Keratinocyte (primary cell): Measurements from ENCODE around the gene RBM38. TPM values are rescaled to one million over a fixed set of nuclear protein-coding genes. Genes with fewer than 3 reads are reported as not detected.

Experiments
- DNase-seq: peaks from one replicate; pipeline ENCODE4 v3.0.0-alpha.2; 2011; ENCODE audit warnings: low read depth, missing footprints, low spot score
- FAIRE-seq: peaks from 2 replicates; lab custom pipeline; 2011; peaks lifted over from hg19 to GRCh38; lab: Jason Lieb, UNC
- H2AFZ ChIP-seq: 2 replicates; pipeline ENCODE4 v1.6.0; 2012; ENCODE audit warnings: low read length, control low read depth, inconsistent platforms; ENCODE audit not compliant: control insufficient read depth
- H3K27ac ChIP-seq: 2 replicates; pipeline ENCODE4 v1.5.1; 2011; ENCODE audit warnings: low read length; ENCODE audit not compliant: control insufficient read depth, insufficient read depth
- H3K27me3 ChIP-seq: 3 replicates; pipeline ENCODE4 v1.6.0; 2011; ENCODE audit warnings: low read length; ENCODE audit not compliant: control insufficient read depth, insufficient read depth; ENCODE audit errors: extremely low read depth
- H3K36me3 ChIP-seq, 2 experiments: 2 replicates in 1 of 2; 3 replicates in 1 of 2; pipeline ENCODE4 v1.5.1; 2011; ENCODE audit warnings: low read length in 2 of 2, mild to moderate bottlenecking in 1 of 2; ENCODE audit not compliant: control insufficient read depth in 2 of 2, insufficient read depth in 2 of 2; ENCODE audit errors: extremely low read depth in 1 of 2
- H3K4me1 ChIP-seq: 3 replicates; pipeline ENCODE4 v1.5.1; 2011; ENCODE audit warnings: low read length; ENCODE audit not compliant: control insufficient read depth, insufficient read depth; ENCODE audit errors: extremely low read depth
- H3K4me2 ChIP-seq: 3 replicates; pipeline ENCODE4 v1.6.0; 2011; ENCODE audit warnings: low read depth, low read length; ENCODE audit not compliant: control insufficient read depth, insufficient read depth; ENCODE audit errors: extremely low read depth
- H3K4me3 ChIP-seq, 3 experiments: fragments of 200-600 bp in 1 of 3; sonication (generic) in 1 of 3; 2 replicates in 2 of 3; 3 replicates in 1 of 3; pipeline ENCODE4 v1.5.1; 2011 to 2016; ENCODE audit warnings: low read length in 3 of 3, mild to moderate bottlenecking in 3 of 3, control low read depth in 2 of 3, inconsistent platforms in 1 of 3, low read depth in 1 of 3, mixed read lengths in 1 of 3, mixed run types in 1 of 3, moderate library complexity in 1 of 3; ENCODE audit not compliant: control insufficient read depth in 2 of 3, insufficient read depth in 2 of 3; ENCODE audit errors: extremely low read depth in 1 of 3
- H3K79me2 ChIP-seq: 2 replicates; pipeline ENCODE4 v1.6.0; 2012; ENCODE audit warnings: low read length; ENCODE audit not compliant: control insufficient read depth, insufficient read depth
- H3K9ac ChIP-seq: 3 replicates; pipeline ENCODE4 v1.6.0; 2011; ENCODE audit warnings: low read length; ENCODE audit not compliant: control insufficient read depth, insufficient read depth; ENCODE audit errors: extremely low read depth
- H3K9me1 ChIP-seq: 3 replicates; pipeline ENCODE4 v1.6.0; 2011; ENCODE audit warnings: low read length; ENCODE audit not compliant: control insufficient read depth, insufficient read depth; ENCODE audit errors: extremely low read depth
- H3K9me3 ChIP-seq: 2 replicates; pipeline ENCODE4 v1.5.1; 2012; ENCODE audit warnings: low read depth, low read length; ENCODE audit not compliant: control insufficient read depth
- H4K20me1 ChIP-seq: 3 replicates; pipeline ENCODE4 v1.6.0; 2011; ENCODE audit warnings: low read length; ENCODE audit not compliant: control insufficient read depth, insufficient read depth; ENCODE audit errors: extremely low read depth
- EZH2 ChIP-seq: IDR thresholded peaks from one replicate; pipeline ENCODE4 v1.6.1; 2012; ENCODE audit warnings: inconsistent platforms, mild to moderate bottlenecking, low read length, moderate library complexity
- dilution Hi-C: fragments of 300-500 bp; cut with MboI; formaldehyde crosslinking; loops from one replicate; pipeline ENCODE4 v1.7.0; 2020; ENCODE audit warnings: low sequenced_read_pairs; ENCODE audit not compliant: extremely low pct_ligation_motif_present
- polyA plus RNA-seq, 5 experiments: library from polyadenylated mRNA; depleted of rRNA in 3 of 5; stranded (reverse) in 3 of 5; stranded (forward) in 1 of 5; unstranded in 1 of 5; fragments of >200 nt; gene quantifications; 1 replicate in 1 of 5; 2 replicates in 3 of 5; 3 replicates in 1 of 5; pipeline versions ENCODE4 v1.2.1 to v1.2.3, GENCODE V29; 2011 to 2012; ENCODE audit warnings: missing spikeins in 2 of 5, low read depth in 1 of 5, low replicate concordance in 1 of 5
- TF ChIP-seq, protein P1 (sequence below), 3 experiments: IDR thresholded peaks in 1 of 3; conservative IDR thresholded peaks in 1 of 3; optimal IDR thresholded peaks in 1 of 3; 2 replicates in 2 of 3; 3 replicates in 1 of 3; pipeline versions ENCODE3 to v1.5.1; 2011; ENCODE audit warnings: low read length in 3 of 3, mild to moderate bottlenecking in 3 of 3, moderate library complexity in 2 of 3, control low read depth in 1 of 3, inconsistent platforms in 1 of 3; ENCODE audit not compliant: insufficient read depth in 2 of 3; ENCODE audit errors: extremely low read depth in 1 of 3

Gene RBM38
- polyA plus RNA-seq, 1 donor (not counting 4 experiments of a cell fraction or from before 2014, with no cell fraction given), result 5.1 TPM

GRCh38 chr20:57364451-57364850 lies 26.7 kb upstream of the RBM38 start:
- DNase-seq (no peak), FAIRE-seq (no peak)
- peaks cover 2% of the 10 kb centered on the region for H4K20me1 ChIP-seq
- no peak overlapping the region for H2AFZ ChIP-seq
- no peak for TF ChIP-seq EZH2
- TF ChIP-seq, protein P1, sequence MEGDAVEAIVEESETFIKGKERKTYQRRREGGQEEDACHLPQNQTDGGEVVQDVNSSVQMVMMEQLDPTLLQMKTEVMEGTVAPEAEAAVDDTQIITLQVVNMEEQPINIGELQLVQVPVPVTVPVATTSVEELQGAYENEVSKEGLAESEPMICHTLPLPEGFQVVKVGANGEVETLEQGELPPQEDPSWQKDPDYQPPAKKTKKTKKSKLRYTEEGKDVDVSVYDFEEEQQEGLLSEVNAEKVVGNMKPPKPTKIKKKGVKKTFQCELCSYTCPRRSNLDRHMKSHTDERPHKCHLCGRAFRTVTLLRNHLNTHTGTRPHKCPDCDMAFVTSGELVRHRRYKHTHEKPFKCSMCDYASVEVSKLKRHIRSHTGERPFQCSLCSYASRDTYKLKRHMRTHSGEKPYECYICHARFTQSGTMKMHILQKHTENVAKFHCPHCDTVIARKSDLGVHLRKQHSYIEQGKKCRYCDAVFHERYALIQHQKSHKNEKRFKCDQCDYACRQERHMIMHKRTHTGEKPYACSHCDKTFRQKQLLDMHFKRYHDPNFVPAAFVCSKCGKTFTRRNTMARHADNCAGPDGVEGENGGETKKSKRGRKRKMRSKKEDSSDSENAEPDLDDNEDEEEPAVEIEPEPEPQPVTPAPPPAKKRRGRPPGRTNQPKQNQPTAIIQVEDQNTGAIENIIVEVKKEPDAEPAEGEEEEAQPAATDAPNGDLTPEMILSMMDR (optimal IDR thresholded peaks at IDR 0.05 in 1 of 3, IDR thresholded peaks at IDR 0.05 in 1 of 3, conservative IDR thresholded peaks at IDR 0.05 in 1 of 3; ENCODE audit: extremely low read depth in 1 of 3, insufficient read depth in 2 of 3, low read length in 3 of 3), result no peak
- no peaks in the 10 kb centered on the region for H3K9me1 ChIP-seq
- peaks cover 26 to 40% of the 10 kb centered on the region in 2 experiments for H3K36me3 ChIP-seq
- no peaks in the 10 kb centered on the region for H3K4me1 ChIP-seq
- H3K27me3 ChIP-seq, result no peaks in the 10 kb centered on the region
- dilution Hi-C loops, result no loop called here
- no peak overlapping the region for H3K4me3 ChIP-seq
- H3K9ac ChIP-seq, result no peak overlapping the region
- peaks cover 23% of the 10 kb centered on the region for H3K79me2 ChIP-seq
- no peak overlapping the region for H3K4me2 ChIP-seq
- no peaks in the 10 kb centered on the region for H3K9me3 ChIP-seq
- H3K27ac ChIP-seq, result no peak overlapping the region

DNA sequence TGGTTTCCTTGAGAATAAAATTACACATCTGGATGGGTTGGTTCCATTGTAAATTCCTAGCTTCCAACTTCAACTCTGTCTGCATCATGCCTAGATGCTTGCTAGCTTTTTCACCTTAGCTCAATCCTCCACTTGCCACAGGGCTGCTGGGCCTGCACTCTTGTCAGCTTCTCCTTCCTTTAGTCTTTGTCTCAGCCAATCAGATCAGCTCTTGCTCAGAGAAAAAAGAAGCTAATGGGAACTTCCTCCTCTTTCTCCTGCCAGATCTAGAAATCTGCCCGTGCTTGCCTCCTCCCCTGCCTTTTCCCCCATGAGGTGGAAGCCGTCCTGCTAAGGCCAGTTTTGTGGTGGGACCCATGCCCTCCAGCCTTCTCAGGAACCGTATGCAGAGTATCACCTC lies 21.6 kb upstream of the RBM38 start:
- Histone ChIP-seq H3K4me1 (no peaks in the 10 kb centered on the region), H3K36me3 (peaks cover 46 to 64% of the 10 kb centered on the region in 2 experiments), H3K27ac (no peak overlapping the region), H3K4me3 (no peak overlapping the region), H3K27me3 (no peaks in the 10 kb centered on the region), H4K20me1 (no peaks in the 10 kb centered on the region), H3K9ac (no peak overlapping the region), H3K4me2 (no peak overlapping the region), H3K9me3 (no peaks in the 10 kb centered on the region), H3K9me1 (no peaks in the 10 kb centered on the region), H2AFZ (no peak overlapping the region), H3K79me2 (peaks cover under 1% of the 10 kb centered on the region)
- FAIRE-seq, result no peak
- DNase-seq, result no peak
- TF ChIP-seq, protein P1 (optimal IDR thresholded peaks at IDR 0.05 in 1 of 3, IDR thresholded peaks at IDR 0.05 in 1 of 3, conservative IDR thresholded peaks at IDR 0.05 in 1 of 3; ENCODE audit: extremely low read depth in 1 of 3, insufficient read depth in 2 of 3, low read length in 3 of 3), result no peak
- TF ChIP-seq EZH2, result no peak
- dilution Hi-C loops, result no loop called here
